Type B pancreatic cell (in vitro differentiated cells): Measurements from ENCODE around the gene ICOSLG. TPM values are rescaled to one million over a fixed set of nuclear protein-coding genes. Genes with fewer than 3 reads are reported as not detected.
"Not testable (repeated sequence)": the region's sequence is repeated elsewhere in the genome, so short reads cannot be mapped to it uniquely, and the experiment has no call there.

Experiments used
- DNase-seq: peaks from one replicate; pipeline ENCODE4 v3.0.0; 2021; ENCODE audit warnings: mixed read lengths; ENCODE audit not compliant: unreplicated experiment; ENCODE audit errors: extremely low spot score
- H3K27ac Mint-ChIP-seq: 2 replicates; pipeline ENCODE4 v1.8.0; 2021; ENCODE audit warnings: mild to moderate bottlenecking, mixed read lengths
- H3K27me3 Mint-ChIP-seq: 2 replicates; pipeline ENCODE4 v1.8.0; 2021; ENCODE audit warnings: mixed read lengths
- H3K36me3 Mint-ChIP-seq: 2 replicates; pipeline ENCODE4 v1.8.0; 2021; ENCODE audit warnings: mixed read lengths
- H3K4me1 Mint-ChIP-seq: one replicate; pipeline ENCODE4 v1.8.0; 2021; ENCODE audit warnings: mixed read lengths; ENCODE audit not compliant: unreplicated experiment
- H3K4me3 Mint-ChIP-seq: 2 replicates; pipeline ENCODE4 v1.8.0; 2021; ENCODE audit warnings: mild to moderate bottlenecking, mixed read lengths
- H3K9me3 Mint-ChIP-seq: 2 replicates; pipeline ENCODE4 v1.8.0; 2021; ENCODE audit warnings: mixed read lengths
- CTCF ChIP-seq: fragments of 200-600 bp; sonication (generic); conservative IDR thresholded peaks from 2 replicates; pipeline ENCODE4 v1.5.0; 2021; ENCODE audit warnings: antibody characterized with exemption, mild to moderate bottlenecking
- total RNA-seq: library from RNA; stranded (reverse); gene quantifications from 2 replicates; pipeline ENCODE4 v1.2.1, GENCODE V29; 2021; ENCODE audit warnings: low replicate concordance

The ICOSLG gene
- total RNA-seq, 1 donor from 2014 or later = 5.4 TPM

- H3K27me3 Mint-ChIP-seq = no peaks in the 10 kb centered on the region
- DNase-seq = no peak
- no peak for TF ChIP-seq CTCF
- H3K27ac Mint-ChIP-seq = no peak overlapping the region
- H3K9me3 Mint-ChIP-seq = no peaks in the 10 kb centered on the region
- no peaks in the 10 kb centered on the region for H3K36me3 Mint-ChIP-seq
- no peak overlapping the region for H3K4me3 Mint-ChIP-seq
- no peaks in the 10 kb centered on the region for H3K4me1 Mint-ChIP-seq
Observed at GRCh38 chr21:44258056-44258725, 17.4 kb upstream of the ICOSLG start.

- Mint-ChIP-seq H3K36me3 (no peaks in the 10 kb centered on the region), H3K4me1 (no peaks in the 10 kb centered on the region), H3K9me3 (no peaks in the 10 kb centered on the region), H3K27me3 (no peaks in the 10 kb centered on the region), H3K27ac (no peak overlapping the region), H3K4me3 (no peak overlapping the region)
- TF ChIP-seq CTCF = no peak
- no peak for DNase-seq
Observed at GRCh38 chr21:44255511-44255981, 14.8 kb upstream of the ICOSLG start.

- H3K4me3 Mint-ChIP-seq = no peak overlapping the region
- DNase-seq = no peak
- TF ChIP-seq CTCF = no peak
- H3K27ac Mint-ChIP-seq = no peak overlapping the region
- no peaks in the 10 kb centered on the region for H3K27me3 Mint-ChIP-seq
- H3K4me1 Mint-ChIP-seq = no peaks in the 10 kb centered on the region
- H3K36me3 Mint-ChIP-seq = no peaks in the 10 kb centered on the region
- H3K9me3 Mint-ChIP-seq = no peaks in the 10 kb centered on the region
Observed at GRCh38 chr21:44253832-44254710, 13.3 kb upstream of the ICOSLG start.

- not testable (repeated sequence) for H3K36me3 Mint-ChIP-seq, H3K9me3 Mint-ChIP-seq, H3K4me3 Mint-ChIP-seq, H3K4me1 Mint-ChIP-seq, H3K27ac Mint-ChIP-seq, DNase-seq, H3K27me3 Mint-ChIP-seq
Observed at GRCh38 chr21:44249204-44250037, 8.7 kb upstream of the ICOSLG start.

- H3K4me1 Mint-ChIP-seq, DNase-seq, H3K4me3 Mint-ChIP-seq, H3K36me3 Mint-ChIP-seq, H3K9me3 Mint-ChIP-seq, H3K27ac Mint-ChIP-seq, H3K27me3 Mint-ChIP-seq: not testable (repeated sequence)
Observed at GRCh38 chr21:44247904-44248303, 7.2 kb upstream of the ICOSLG start.

GRCh38 chr21:44243980-44244379, 3.2 kb upstream of the ICOSLG start:
- not testable (repeated sequence) for H3K4me1 Mint-ChIP-seq, H3K9me3 Mint-ChIP-seq, H3K27ac Mint-ChIP-seq, H3K36me3 Mint-ChIP-seq, H3K4me3 Mint-ChIP-seq, H3K27me3 Mint-ChIP-seq, DNase-seq

- not testable (repeated sequence) for H3K27me3 Mint-ChIP-seq, H3K27ac Mint-ChIP-seq, H3K4me3 Mint-ChIP-seq, H3K4me1 Mint-ChIP-seq, H3K9me3 Mint-ChIP-seq, H3K36me3 Mint-ChIP-seq, DNase-seq
Observed at GRCh38 chr21:44241281-44241680, 538 bp upstream of the ICOSLG start.

- H3K27ac Mint-ChIP-seq, DNase-seq, H3K9me3 Mint-ChIP-seq, H3K4me1 Mint-ChIP-seq, H3K27me3 Mint-ChIP-seq, H3K4me3 Mint-ChIP-seq, H3K36me3 Mint-ChIP-seq: not testable (repeated sequence)
Observed at GRCh38 chr21:44240353-44240752, 390 bp downstream of the ICOSLG start.

GRCh38 chr21:44229561-44229960, 11.2 kb downstream of the ICOSLG start:
- H3K36me3 Mint-ChIP-seq, H3K27ac Mint-ChIP-seq, H3K27me3 Mint-ChIP-seq, DNase-seq, H3K4me1 Mint-ChIP-seq, H3K4me3 Mint-ChIP-seq, H3K9me3 Mint-ChIP-seq: not testable (repeated sequence)

- H3K27me3 Mint-ChIP-seq, H3K27ac Mint-ChIP-seq, H3K36me3 Mint-ChIP-seq, DNase-seq, H3K4me1 Mint-ChIP-seq, H3K4me3 Mint-ChIP-seq, H3K9me3 Mint-ChIP-seq: not testable (repeated sequence)
Observed at GRCh38 chr21:44228109-44228508, 12.6 kb downstream of the ICOSLG start.
